ENCODE results near the gene C2orf15. TPM values are rescaled to one million over a fixed set of nuclear protein-coding genes. Genes with fewer than 3 reads are reported as not detected.

C2orf15 gene
- total and polyA plus RNA-seq, 5 experiments from 2014 or later: 3.9 to 6.8 (median 6.1) TPM

DNA sequence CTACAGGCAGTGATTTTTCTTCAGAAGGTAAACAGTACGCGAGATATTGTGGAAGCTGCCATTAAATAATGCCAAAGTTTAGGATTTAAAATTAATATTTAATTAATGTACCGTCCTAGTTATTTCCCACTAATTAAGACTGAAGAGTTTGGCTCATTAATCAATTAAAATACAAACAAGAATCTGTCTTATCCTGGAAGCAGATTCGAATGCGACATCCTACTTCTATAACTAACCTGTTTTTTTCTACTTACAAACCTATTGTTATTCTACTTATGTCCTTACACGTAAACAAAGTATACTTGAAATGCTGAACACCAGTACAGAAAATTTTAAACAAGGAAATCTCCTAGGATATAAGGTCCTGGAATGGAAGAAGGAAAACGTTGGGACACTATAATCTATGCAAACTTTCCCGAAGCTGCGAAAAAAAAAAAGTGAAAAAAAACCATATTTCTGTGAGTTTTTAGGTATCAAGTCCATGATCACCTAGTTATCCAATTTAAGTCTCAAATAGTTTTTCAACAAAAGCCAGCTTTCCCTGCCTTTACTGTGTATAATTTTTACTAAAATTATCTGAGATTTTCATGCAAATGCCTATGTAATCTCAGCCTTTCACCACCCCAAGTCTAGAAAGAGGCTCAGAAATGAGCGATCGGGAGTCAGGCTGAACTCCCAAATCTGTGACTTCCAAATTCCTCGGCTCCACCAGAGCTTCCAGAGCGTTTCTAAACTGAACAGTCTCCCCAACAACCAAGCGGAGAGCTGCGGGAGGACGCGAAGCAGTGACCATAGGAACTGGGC lies 1.2 kb upstream of the C2orf15 start:
- H3K27ac Mint-ChIP-seq: peak overlapping the region; percentile 96 to 99 (median 99)
- DNase-seq (no peak), ATAC-seq (no peak)
- H3K9me3 Mint-ChIP-seq: peaks cover 0 to 14% (median 8%) of the 10 kb centered on the region in 9 donors
- POLR2A ChIA-PET: interaction anchor here (0.9 to 4.4 kb wide), 7 partner anchors 10 to 197 kb away, joined by 3 to 90 read pairs (median 8); partner anchors contain the start of genes EIF5B, LIPT1, MITD1 and MRPL30
- peaks cover 10 to 29% (median 26%) of the 10 kb centered on the region in 4 donors for H3K4me1 Mint-ChIP-seq
- peak overlapping the region; percentile 92 to 99 (median 97) for H3K4me3 Mint-ChIP-seq
- H3K36me3 Mint-ChIP-seq: peaks cover 9 to 25% (median 10%) of the 10 kb centered on the region in 3 donors
- H3K27me3 Mint-ChIP-seq: no peaks in the 10 kb centered on the region

DNA sequence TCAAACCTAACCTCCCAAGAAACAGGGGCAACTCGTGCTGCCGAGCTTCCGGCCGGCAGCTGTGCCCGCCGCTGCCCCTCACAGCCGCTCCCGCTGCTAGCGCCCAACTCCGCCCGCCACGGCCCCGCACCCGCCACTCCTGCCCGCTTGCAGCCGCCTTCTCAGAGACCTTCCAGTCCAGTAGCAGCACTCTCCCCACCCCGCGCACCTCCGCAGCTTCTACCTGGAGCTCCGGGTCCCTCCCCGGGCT lies 722 bp upstream of the C2orf15 start:
- ATAC-seq (no peak), DNase-seq (no peak)
- POLR2A ChIA-PET: interaction anchor here (0.5 to 4.4 kb wide), 12 partner anchors 9 to 243 kb away, joined by 3 to 90 read pairs (median 4); partner anchors contain the start of genes EIF5B, LIPT1, MITD1 and MRPL30
- H3K36me3 Mint-ChIP-seq: peaks cover 9 to 23% (median 10%) of the 10 kb centered on the region in 3 donors
- peaks cover 10 to 29% (median 26%) of the 10 kb centered on the region in 4 donors for H3K4me1 Mint-ChIP-seq
- peaks cover 0 to 13% (median 6%) of the 10 kb centered on the region in 9 donors for H3K9me3 Mint-ChIP-seq
- H3K27ac Mint-ChIP-seq: peak overlapping the region; percentile 96 to 99 (median 99)
- no peaks in the 10 kb centered on the region for H3K27me3 Mint-ChIP-seq
- H3K4me3 Mint-ChIP-seq: peak overlapping the region; percentile 92 to 99 (median 97)

GRCh38 chr2:99150706-99151105 lies 9.2 kb downstream of the C2orf15 start:
- H3K27ac Mint-ChIP-seq: no peak overlapping the region
- POLR2A ChIA-PET: no interaction called here
- H3K36me3 Mint-ChIP-seq: peaks cover 0 to 16% (median 1%) of the 10 kb centered on the region in 3 donors

GRCh38 chr2:99152199-99152895 lies 10.8 kb downstream of the C2orf15 start:
- Mint-ChIP-seq H3K27me3 (no peaks in the 10 kb centered on the region), H3K4me1 (peaks cover 0 to 25% (median 15%) of the 10 kb centered on the region in 4 donors), H3K9me3 (no peaks in the 10 kb centered on the region), H3K27ac (no peak overlapping the region), H3K36me3 (peaks cover 1 to 24% (median 3%) of the 10 kb centered on the region in 3 donors), H3K4me3 (no peak overlapping the region)
- POLR2A ChIA-PET: interaction anchor here (0.5 to 4.3 kb wide), 2 partner anchors 10 to 344 kb away, joined by 3 to 90 read pairs; partner anchors contain the start of gene C2orf15
- no peak for ATAC-seq
- DNase-seq: no peak

More at GRCh38 chr2:99150706-99151105, 9.2 kb downstream of the C2orf15 start:
- Mint-ChIP-seq H3K9me3 (no peaks in the 10 kb centered on the region), H3K27me3 (no peaks in the 10 kb centered on the region), H3K4me3 (no peak overlapping the region), H3K4me1 (peaks cover 6 to 8% (median 7%) of the 10 kb centered on the region in 4 donors)
- ATAC-seq (no peak), DNase-seq (no peak)

DNA sequence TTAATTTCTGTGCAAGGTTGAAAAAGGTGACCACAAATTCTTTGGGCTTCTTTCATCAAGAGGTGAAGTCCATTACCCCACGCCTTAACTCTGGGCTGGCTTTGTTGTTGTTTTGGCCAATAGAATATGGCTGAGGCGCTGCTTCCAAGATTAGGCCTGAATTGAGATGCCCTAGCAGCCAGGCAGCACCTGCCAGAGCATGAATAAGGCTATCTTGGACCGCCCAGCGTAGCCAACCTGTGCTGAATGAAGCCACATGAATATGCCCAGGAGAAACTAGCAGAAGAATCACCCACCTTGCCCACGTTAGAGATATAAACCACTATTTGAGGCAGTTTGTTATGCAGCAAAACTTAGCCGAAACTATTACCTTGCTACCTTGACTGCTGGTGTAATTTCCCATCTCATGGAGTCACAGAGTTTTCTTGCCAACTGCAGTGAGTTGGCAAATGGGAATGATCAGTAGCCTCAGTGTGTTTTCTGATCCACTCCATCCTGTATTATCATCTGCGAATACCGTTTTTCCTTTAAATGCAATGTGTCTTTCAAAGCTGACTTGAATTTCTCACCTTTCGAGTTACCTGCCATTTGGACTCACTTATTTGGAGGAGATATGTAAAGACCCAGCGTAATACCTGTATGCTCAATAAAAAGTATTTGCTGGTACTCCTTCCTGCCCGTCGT lies 12.6 kb downstream of the C2orf15 start:
- Mint-ChIP-seq H3K4me1 (peaks cover 6 to 33% (median 19%) of the 10 kb centered on the region in 4 donors), H3K36me3 (peaks cover 5 to 35% (median 8%) of the 10 kb centered on the region in 3 donors), H3K4me3 (peak overlapping the region in 3 of 10 donors; percentile 88 to 94 (median 89)), H3K27ac (peak overlapping the region in 1 of 10 donors; percentile 96), H3K9me3 (no peaks in the 10 kb centered on the region), H3K27me3 (no peaks in the 10 kb centered on the region)
- ATAC-seq: no peak
- no peak for DNase-seq
- POLR2A ChIA-PET: interaction anchor here (0.6 to 4.3 kb wide), 6 partner anchors 12 to 436 kb away, joined by 3 to 90 read pairs (median 16); partner anchors contain the start of genes C2orf15, EIF5B, MITD1 and MRPL30

GRCh38 chr2:99154643-99155536 lies 13.4 kb downstream of the C2orf15 start, which contains the start of the genes LIPT1 and TSGA10:
Gene LIPT1, plus strand, starts transcription at chr2:99154967. Its CDS starts 6,991 bp downstream, at chr2:99161958.
Gene TSGA10, minus strand, starts transcription at chr2:99154942. Its CDS starts 45,503 bp downstream, at chr2:99109439.
- Mint-ChIP-seq H3K9me3 (no peaks in the 10 kb centered on the region), H3K27me3 (no peaks in the 10 kb centered on the region), H3K27ac (peak within 1 kb of the TSS in 1 of 10 donors; percentile 96), H3K4me1 (peaks cover 14 to 41% (median 24%) of the 10 kb centered on the region in 4 donors), H3K36me3 (peaks cover 5 to 41% (median 11%) of the 10 kb centered on the region in 3 donors), H3K4me3 (peak within 1 kb of the TSS in 3 of 10 donors; percentile 88 to 94 (median 89))
- POLR2A ChIA-PET: interaction anchor here (0.6 to 4.3 kb wide), 11 partner anchors 8 to 690 kb away, joined by 3 to 90 read pairs (median 4); partner anchors contain the start of genes C2orf15, EIF5B, MGAT4A and MITD1
- DNase-seq (peak; percentile 89 to 96 (median 92)), ATAC-seq (peak; percentile 91 to 92)

DNA sequence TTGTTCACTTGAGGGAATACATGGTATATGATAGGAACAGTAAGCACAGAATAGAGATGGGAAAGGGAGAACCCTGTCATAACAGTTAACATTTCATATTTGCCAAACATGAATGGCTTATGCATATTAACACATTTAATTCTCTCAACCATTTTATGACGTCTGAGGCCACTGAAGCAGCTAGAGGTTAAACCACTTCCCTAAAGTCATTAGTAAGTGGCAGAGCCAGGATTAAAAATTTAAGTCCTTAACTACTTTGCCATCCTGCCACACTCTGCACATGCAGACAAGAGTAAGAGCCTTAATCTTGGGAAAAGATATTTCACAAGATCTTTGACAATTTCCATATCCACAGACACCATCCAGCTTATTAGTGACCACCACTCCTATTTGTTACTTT lies 15.4 kb downstream of the C2orf15 start:
- Mint-ChIP-seq H3K27me3 (no peaks in the 10 kb centered on the region), H3K4me1 (peaks cover 14 to 40% (median 24%) of the 10 kb centered on the region in 4 donors), H3K4me3 (peak overlapping the region in 7 of 10 donors; percentile 10 to 73 (median 59)), H3K36me3 (peaks cover 5 to 44% (median 10%) of the 10 kb centered on the region in 3 donors), H3K27ac (peak overlapping the region in 6 of 10 donors; percentile 66 to 91 (median 78)), H3K9me3 (no peaks in the 10 kb centered on the region)
- DNase-seq (no peak), ATAC-seq (no peak)
- POLR2A ChIA-PET: interaction anchor here (2.6 to 4.3 kb wide), 2 partner anchors 15 to 24 kb away, joined by 11 to 90 read pairs; partner anchors contain the start of genes C2orf15, MITD1 and MRPL30

DNA sequence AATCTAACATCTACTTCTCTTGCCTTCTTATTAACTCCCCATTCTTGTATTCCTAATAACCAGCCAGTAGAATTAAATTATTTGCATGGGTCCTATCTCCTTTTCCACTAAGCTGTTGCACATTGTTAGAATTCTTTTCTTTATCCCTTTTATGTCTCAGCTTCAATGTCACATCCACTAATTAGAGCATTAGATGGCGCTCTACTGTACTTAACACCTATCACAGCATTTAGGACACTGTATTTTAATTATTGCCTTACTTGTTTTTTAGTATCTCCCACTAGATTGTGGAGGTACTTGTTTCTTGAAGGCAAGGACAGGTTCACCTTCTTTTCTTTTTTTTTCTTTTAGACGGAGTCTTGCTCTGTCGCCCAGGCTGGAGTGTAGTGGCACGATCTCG lies 17.1 kb downstream of the C2orf15 start:
- no peak for ATAC-seq
- Mint-ChIP-seq H3K9me3 (no peaks in the 10 kb centered on the region), H3K27me3 (no peaks in the 10 kb centered on the region), H3K36me3 (peaks cover 5 to 59% (median 10%) of the 10 kb centered on the region in 3 donors), H3K4me1 (peaks cover 14 to 42% (median 24%) of the 10 kb centered on the region in 4 donors), H3K4me3 (no peak overlapping the region), H3K27ac (peak overlapping the region in 7 of 10 donors; percentile 26 to 90 (median 51))
- POLR2A ChIA-PET: interaction anchor here (0.6 to 2.6 kb wide), 3 partner anchors 14 to 22 kb away, joined by 4 to 11 read pairs (median 4); partner anchors contain the start of genes C2orf15, MITD1 and MRPL30
- DNase-seq: no peak

GRCh38 chr2:99159594-99159993 lies 18.1 kb downstream of the C2orf15 start:
- DNase-seq (no peak), ATAC-seq (no peak)
- Mint-ChIP-seq H3K4me3 (no peak overlapping the region), H3K27me3 (no peaks in the 10 kb centered on the region), H3K36me3 (peaks cover 5 to 65% (median 10%) of the 10 kb centered on the region in 3 donors), H3K27ac (peak overlapping the region in 6 of 10 donors; percentile 42 to 78 (median 60)), H3K4me1 (peaks cover 12 to 42% (median 24%) of the 10 kb centered on the region in 4 donors), H3K9me3 (no peaks in the 10 kb centered on the region)
- POLR2A ChIA-PET: no interaction called here

- POLR2A ChIA-PET: interaction anchor here (1.3 to 1.4 kb wide), 2 partner anchors 14 to 25 kb away, joined by 3 read pairs; partner anchors contain the start of gene C2orf15
- H3K4me3 Mint-ChIP-seq: no peak overlapping the region
- DNase-seq (no peak), ATAC-seq (no peak)
- H3K4me1 Mint-ChIP-seq: peaks cover 1 to 7% (median 4%) of the 10 kb centered on the region in 4 donors
- H3K27me3 Mint-ChIP-seq: no peaks in the 10 kb centered on the region
- H3K36me3 Mint-ChIP-seq: peaks cover 0 to 74% (median 6%) of the 10 kb centered on the region in 3 donors
- H3K9me3 Mint-ChIP-seq: no peaks in the 10 kb centered on the region
- H3K27ac Mint-ChIP-seq: peak overlapping the region in 9 of 10 donors; percentile 4 to 82 (median 27)
Observed at GRCh38 chr2:99166218-99166617, 24.7 kb downstream of the C2orf15 start.

GRCh38 chr2:99169534-99169933 lies 28.0 kb downstream of the C2orf15 start:
- DNase-seq (no peak), ATAC-seq (no peak)
- H3K36me3 Mint-ChIP-seq: peaks cover 0 to 80% (median 9%) of the 10 kb centered on the region in 3 donors
- H3K27me3 Mint-ChIP-seq: no peaks in the 10 kb centered on the region
- POLR2A ChIA-PET: interaction anchor here (1.1 kb wide), 1 partner anchor 167 kb away, joined by 3 read pairs; the partner anchor contains the start of gene EIF5B
- no peak overlapping the region for H3K4me3 Mint-ChIP-seq
- no peaks in the 10 kb centered on the region for H3K9me3 Mint-ChIP-seq
- H3K4me1 Mint-ChIP-seq: peaks cover 1 to 13% (median 10%) of the 10 kb centered on the region in 4 donors
- peak overlapping the region in 6 of 10 donors; percentile 8 to 74 (median 22) for H3K27ac Mint-ChIP-seq
